PFSK-1 (cell line): Measurements from ENCODE around the gene ESR1.

ENCODE experiments used
- FOXP2 ChIP-seq: optimal IDR thresholded peaks from 2 replicates; pipeline ENCODE3; 2011; ENCODE audit warnings: borderline replicate concordance, control low read depth, inconsistent platforms; ENCODE audit not compliant: insufficient read depth; ENCODE audit errors: extremely low read length, extremely low read depth
- POLR2AphosphoS5 ChIP-seq: IDR thresholded peaks from 2 replicates; pipeline ENCODE4 v1.6.1; 2012; ENCODE audit warnings: low read depth, mild to moderate bottlenecking, control low read depth, low read length, moderate library complexity
- SIN3A ChIP-seq: IDR thresholded peaks from 2 replicates; pipeline ENCODE4 v1.6.1; 2012; ENCODE audit warnings: mild to moderate bottlenecking, low read length, moderate library complexity, borderline replicate concordance; ENCODE audit not compliant: insufficient read depth
- TAF1 ChIP-seq: IDR thresholded peaks from 2 replicates; pipeline ENCODE4 v1.6.1; 2012; ENCODE audit warnings: low read length, control low read depth, borderline replicate concordance; ENCODE audit not compliant: insufficient read depth
- TF ChIP-seq, protein P1 (sequence below), 2 experiments: IDR thresholded peaks; 2 replicates each; pipeline versions ENCODE4 v1.6.1 to v1.8.0; 2011 to 2012; ENCODE audit warnings: low read depth in 2 of 2, low read length in 2 of 2, control low read depth in 1 of 2, inconsistent platforms in 1 of 2, mild to moderate bottlenecking in 1 of 2, moderate library complexity in 1 of 2; ENCODE audit not compliant: insufficient read depth in 1 of 2

ESR1 gene

GRCh38 chr6:152023613-152024012 lies 216.1 kb downstream of the ESR1 start:
- no peak for TF ChIP-seq POLR2AphosphoS5
- no peak for TF ChIP-seq TAF1
- TF ChIP-seq, protein P1, sequence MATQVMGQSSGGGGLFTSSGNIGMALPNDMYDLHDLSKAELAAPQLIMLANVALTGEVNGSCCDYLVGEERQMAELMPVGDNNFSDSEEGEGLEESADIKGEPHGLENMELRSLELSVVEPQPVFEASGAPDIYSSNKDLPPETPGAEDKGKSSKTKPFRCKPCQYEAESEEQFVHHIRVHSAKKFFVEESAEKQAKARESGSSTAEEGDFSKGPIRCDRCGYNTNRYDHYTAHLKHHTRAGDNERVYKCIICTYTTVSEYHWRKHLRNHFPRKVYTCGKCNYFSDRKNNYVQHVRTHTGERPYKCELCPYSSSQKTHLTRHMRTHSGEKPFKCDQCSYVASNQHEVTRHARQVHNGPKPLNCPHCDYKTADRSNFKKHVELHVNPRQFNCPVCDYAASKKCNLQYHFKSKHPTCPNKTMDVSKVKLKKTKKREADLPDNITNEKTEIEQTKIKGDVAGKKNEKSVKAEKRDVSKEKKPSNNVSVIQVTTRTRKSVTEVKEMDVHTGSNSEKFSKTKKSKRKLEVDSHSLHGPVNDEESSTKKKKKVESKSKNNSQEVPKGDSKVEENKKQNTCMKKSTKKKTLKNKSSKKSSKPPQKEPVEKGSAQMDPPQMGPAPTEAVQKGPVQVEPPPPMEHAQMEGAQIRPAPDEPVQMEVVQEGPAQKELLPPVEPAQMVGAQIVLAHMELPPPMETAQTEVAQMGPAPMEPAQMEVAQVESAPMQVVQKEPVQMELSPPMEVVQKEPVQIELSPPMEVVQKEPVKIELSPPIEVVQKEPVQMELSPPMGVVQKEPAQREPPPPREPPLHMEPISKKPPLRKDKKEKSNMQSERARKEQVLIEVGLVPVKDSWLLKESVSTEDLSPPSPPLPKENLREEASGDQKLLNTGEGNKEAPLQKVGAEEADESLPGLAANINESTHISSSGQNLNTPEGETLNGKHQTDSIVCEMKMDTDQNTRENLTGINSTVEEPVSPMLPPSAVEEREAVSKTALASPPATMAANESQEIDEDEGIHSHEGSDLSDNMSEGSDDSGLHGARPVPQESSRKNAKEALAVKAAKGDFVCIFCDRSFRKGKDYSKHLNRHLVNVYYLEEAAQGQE (IDR thresholded peaks at IDR 0.05; ENCODE audit: insufficient read depth in 1 of 2, low read depth in 2 of 2, low read length in 2 of 2) = no peak
- TF ChIP-seq SIN3A = no peak
- TF ChIP-seq FOXP2 = no peak

GRCh38 chr6:152026291-152026690 lies 218.8 kb downstream of the ESR1 start:
- TF ChIP-seq, protein P1 (IDR thresholded peaks at IDR 0.05; ENCODE audit: insufficient read depth in 1 of 2, low read depth in 2 of 2, low read length in 2 of 2) = no peak
- no peak for TF ChIP-seq TAF1
- TF ChIP-seq POLR2AphosphoS5 = no peak
- no peak for TF ChIP-seq FOXP2
- TF ChIP-seq SIN3A = no peak

DNA sequence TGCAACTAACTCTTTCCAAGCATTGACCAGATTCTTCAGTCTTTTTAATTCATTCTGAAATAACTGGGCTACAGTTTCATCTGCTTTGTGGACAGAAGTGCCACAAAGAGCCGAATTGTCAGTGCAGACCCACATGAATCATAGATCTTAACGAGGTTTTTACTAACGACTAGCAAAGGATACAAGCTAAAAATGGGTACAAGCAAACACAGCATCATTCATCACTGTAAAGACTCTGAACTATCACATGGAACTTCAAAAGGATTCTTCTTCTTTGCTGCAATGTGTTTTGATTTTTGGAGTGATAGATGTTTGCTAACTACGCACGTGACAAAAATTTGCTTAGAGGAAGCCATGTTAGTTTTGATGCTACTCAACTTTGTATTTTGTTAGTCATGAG lies 227.1 kb downstream of the ESR1 start:
- TF ChIP-seq, protein P1 (IDR thresholded peaks at IDR 0.05; ENCODE audit: insufficient read depth in 1 of 2, low read depth in 2 of 2, low read length in 2 of 2) = no peak
- no peak for TF ChIP-seq POLR2AphosphoS5
- no peak for TF ChIP-seq TAF1
- TF ChIP-seq SIN3A = no peak
- no peak for TF ChIP-seq FOXP2

GRCh38 chr6:152046118-152046517 lies 238.6 kb downstream of the ESR1 start:
- no peak for TF ChIP-seq TAF1
- no peak for TF ChIP-seq POLR2AphosphoS5
- no peak for TF ChIP-seq SIN3A
- TF ChIP-seq, protein P1 (IDR thresholded peaks at IDR 0.05; ENCODE audit: insufficient read depth in 1 of 2, low read depth in 2 of 2, low read length in 2 of 2) = no peak
- TF ChIP-seq FOXP2 = no peak

DNA sequence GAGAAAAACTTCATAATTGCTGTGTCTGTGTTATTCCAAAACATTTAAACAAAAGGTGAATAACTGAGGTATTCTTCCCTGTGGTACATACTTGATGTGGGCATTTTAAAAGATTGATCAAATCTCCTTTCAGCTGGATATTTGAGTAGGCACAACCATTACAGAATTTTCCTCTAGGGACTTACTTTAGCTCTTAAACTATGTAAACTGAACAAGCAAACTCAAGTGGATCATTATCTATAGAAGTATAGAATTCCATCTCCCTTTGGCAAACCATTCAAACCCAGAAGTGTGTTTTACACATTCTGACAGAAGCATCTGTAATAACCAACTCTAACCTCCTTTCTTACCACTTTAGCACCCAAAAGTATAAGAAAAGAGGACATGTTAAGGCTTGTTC lies 241.4 kb downstream of the ESR1 start:
- TF ChIP-seq POLR2AphosphoS5 = no peak
